SK-N-DZ (cell line): ENCODE measurements around the gene HBA2. TPM values are rescaled to one million over a fixed set of nuclear protein-coding genes. Genes with fewer than 3 reads are reported as not detected.
"Not testable (repeated sequence)": the region's sequence is repeated elsewhere in the genome, so short reads cannot be mapped to it uniquely, and the experiment has no call there.

Source experiments
- DNase-seq: peaks from one replicate; pipeline ENCODE4 v3.0.0-alpha.2; 2015; ENCODE audit warnings: low spot score
- polyA plus RNA-seq, 2 experiments: library from polyadenylated mRNA; depleted of rRNA; stranded (reverse); fragments of >200 nt; gene quantifications; 2 replicates each; pipeline ENCODE4 v1.2.3, GENCODE V29; 2014

HBA2 gene
- polyA plus RNA-seq (2014; cell fraction: cytosol; rRNA removed): 0.55 TPM in 1 of 2 replicates, not detected in the other
- not detected in 2 replicates for polyA plus RNA-seq (2014; cell fraction: nucleus; rRNA removed)

- not testable (repeated sequence) for DNase-seq
These were observed at the start of gene HBA2 for GRCh38 chr16:172374-172941. TSS of gene HBA2 (plus strand) at chr16:172876. CDS start at chr16:172913, 37 bp downstream.

- not testable (repeated sequence) for DNase-seq
These were observed 48.9 kb upstream of the HBA2 start for GRCh38 chr16:123558-124350.

- DNase-seq: no peak
These were observed 47.7 kb upstream of the HBA2 start for GRCh38 chr16:125011-125410.

GRCh38 chr16:129075-129474 lies 43.6 kb upstream of the HBA2 start:
- DNase-seq: no peak

- DNase-seq: no peak
These were observed 42.0 kb upstream of the HBA2 start for GRCh38 chr16:130533-131173.

GRCh38 chr16:132120-132519 lies 40.6 kb upstream of the HBA2 start:
- DNase-seq: no peak

- DNase-seq: no peak
These were observed 39.0 kb upstream of the HBA2 start for GRCh38 chr16:133716-134115.

- peak; percentile 46 for DNase-seq
These were observed 34.6 kb upstream of the HBA2 start for GRCh38 chr16:138049-138417.

GRCh38 chr16:140175-140857 lies 32.4 kb upstream of the HBA2 start:
- DNase-seq: no peak

GRCh38 chr16:142405-142967 lies 30.2 kb upstream of the HBA2 start:
- no peak for DNase-seq

GRCh38 chr16:143047-143446 lies 29.6 kb upstream of the HBA2 start:
- DNase-seq: no peak

GRCh38 chr16:143456-143855 lies 29.2 kb upstream of the HBA2 start:
- DNase-seq: no peak

GRCh38 chr16:144797-145252 lies 27.9 kb upstream of the HBA2 start:
- no peak for DNase-seq

GRCh38 chr16:146646-147045 lies 26.0 kb upstream of the HBA2 start:
- no peak for DNase-seq

GRCh38 chr16:149024-149660 lies 23.5 kb upstream of the HBA2 start:
- no peak for DNase-seq

- DNase-seq: no peak
These were observed 20.2 kb upstream of the HBA2 start, which contains the start of gene HBZ for GRCh38 chr16:152141-153128. TSS of gene HBZ (plus strand) at chr16:152644. CDS start at chr16:152910, 266 bp downstream.

- DNase-seq: not testable (repeated sequence)
These were observed 19.6 kb upstream of the HBA2 start for GRCh38 chr16:153129-153521.

GRCh38 chr16:153550-154216 lies 19.0 kb upstream of the HBA2 start:
- DNase-seq: not testable (repeated sequence)
